H1 (cell line): ENCODE results near the gene FITM2. TPM values are rescaled to one million over a fixed set of nuclear protein-coding genes. Genes with fewer than 3 reads are reported as not detected.

Source experiments
- CTCF ChIA-PET: fragments of 300-600 bp; sonication (Branson Sonifier 250); formaldehyde crosslinking; loops from one replicate; lab custom pipeline; 2021; ENCODE audit not compliant: partially characterized antibody; lab: Charles Lee
- POLR2A ChIA-PET: fragments of 300-600 bp; sonication (Branson Sonifier 250); formaldehyde crosslinking; loops from one replicate; lab custom pipeline; 2021; ENCODE audit warnings: inconsistent platforms; ENCODE audit not compliant: partially characterized antibody; lab: Charles Lee
- DNase-seq, 2 experiments: peaks; one replicate each; pipeline versions ENCODE4 v3.0.0 to v3.0.0-alpha.2; 2010 to 2022; ENCODE audit warnings: low spot score in 2 of 2, low read depth in 1 of 2, mixed read lengths in 1 of 2
- FAIRE-seq: peaks from 2 replicates; lab custom pipeline; 2011; peaks lifted over from hg19 to GRCh38; lab: Jason Lieb, UNC
- H2AFZ ChIP-seq: 2 replicates; pipeline ENCODE4 v1.8.1; 2012; ENCODE audit warnings: low read length, inconsistent platforms
- H2AK5ac ChIP-seq: 2 replicates; pipeline ENCODE4 v1.6.1; 2013; ENCODE audit warnings: low read depth, low read length
- H2BK120ac ChIP-seq: replicated peaks from 2 replicates; pipeline ENCODE3; 2013; ENCODE audit warnings: low read depth, low read length, inconsistent platforms
- H2BK12ac ChIP-seq: 2 replicates; pipeline ENCODE4 v1.6.1; 2013; ENCODE audit warnings: low read depth, low read length
- H2BK15ac ChIP-seq: 2 replicates; pipeline ENCODE4 v1.6.1; 2013; ENCODE audit warnings: low read length
- H2BK20ac ChIP-seq: 2 replicates; pipeline ENCODE4 v1.6.1; 2013; ENCODE audit warnings: low read length
- H2BK5ac ChIP-seq: 2 replicates; pipeline ENCODE4 v1.6.1; 2013; ENCODE audit warnings: low read depth, low read length
- H3K14ac ChIP-seq: 2 replicates; pipeline ENCODE4 v1.6.1; 2013; ENCODE audit warnings: inconsistent platforms; ENCODE audit not compliant: insufficient read length
- H3K18ac ChIP-seq: 2 replicates; pipeline ENCODE4 v1.6.1; 2013; ENCODE audit warnings: low read length; ENCODE audit errors: extremely low read depth
- H3K23ac ChIP-seq: 2 replicates; pipeline ENCODE4 v1.6.1; 2013; ENCODE audit warnings: inconsistent platforms; ENCODE audit not compliant: insufficient read length
- H3K23me2 ChIP-seq: 2 replicates; pipeline ENCODE4 v1.6.1; 2013; ENCODE audit warnings: low read depth, low read length
- H3K27ac ChIP-seq: 2 replicates; pipeline ENCODE4 v1.6.1; 2011; ENCODE audit warnings: low read depth, low read length, inconsistent platforms
- H3K27me3 ChIP-seq, 4 experiments: replicated peaks in 1 of 4; 1 replicate in 1 of 4; 2 replicates in 3 of 4; pipeline versions ENCODE4 v1.6.1 to v1.8.1; 2011 to 2013; ENCODE audit warnings: low read length in 3 of 4, mild to moderate bottlenecking in 3 of 4, inconsistent platforms in 2 of 4, mixed read lengths in 2 of 4, moderate library complexity in 1 of 4; ENCODE audit not compliant: control insufficient read depth in 3 of 4, insufficient read depth in 3 of 4; ENCODE audit errors: extremely low read depth in 1 of 4
- H3K36me3 ChIP-seq, 4 experiments: 2 replicates each; pipeline versions ENCODE4 v1.6.1 to v1.8.1; 2011 to 2013; ENCODE audit warnings: mild to moderate bottlenecking in 4 of 4, low read length in 3 of 4, moderate library complexity in 2 of 4, control low read depth in 1 of 4, inconsistent platforms in 1 of 4; ENCODE audit not compliant: insufficient read depth in 4 of 4, control insufficient read depth in 2 of 4
- H3K4ac ChIP-seq: replicated peaks from 2 replicates; pipeline ENCODE3; 2013; ENCODE audit warnings: low read length, low read depth, mixed read lengths, inconsistent platforms; ENCODE audit not compliant: insufficient read length
- H3K4me1 ChIP-seq, 4 experiments: replicated peaks in 1 of 4; 1 replicate in 1 of 4; 2 replicates in 3 of 4; pipeline versions ENCODE4 v1.6.1 to v1.8.1; 2011 to 2013; ENCODE audit warnings: low read length in 3 of 4, inconsistent platforms in 2 of 4, mixed read lengths in 1 of 4; ENCODE audit not compliant: insufficient read depth in 4 of 4, control insufficient read depth in 3 of 4
- H3K4me2 ChIP-seq, 2 experiments: 2 replicates each; pipeline versions ENCODE4 v1.6.1 to v1.8.1; 2011 to 2013; ENCODE audit warnings: low read depth in 2 of 2, low read length in 2 of 2, control low read depth in 1 of 2, inconsistent platforms in 1 of 2, mild to moderate bottlenecking in 1 of 2; ENCODE audit not compliant: insufficient read depth in 1 of 2
- H3K4me3 ChIP-seq, 4 experiments: fragments of 200-600, 300-600 bp in 1 of 4; sonication (generic), shearing (Covaris generic), sonication (Bioruptor Twin) in 1 of 4; 2 replicates each; pipeline versions ENCODE4 v1.5.1 to v1.8.1; 2011 to 2016; ENCODE audit warnings: low read length in 4 of 4, low read depth in 3 of 4, control low read depth in 2 of 4, inconsistent platforms in 2 of 4, mild to moderate bottlenecking in 2 of 4, mixed read lengths in 1 of 4, moderate library complexity in 1 of 4; ENCODE audit not compliant: insufficient read depth in 2 of 4; ENCODE audit errors: extremely low read depth in 1 of 4
- H3K56ac ChIP-seq: replicated peaks from 2 replicates; pipeline ENCODE3; 2013; ENCODE audit warnings: low read depth, mild to moderate bottlenecking, mixed read lengths, low read length, inconsistent platforms; ENCODE audit not compliant: insufficient read length
- H3K79me1 ChIP-seq: 2 replicates; pipeline ENCODE4 v1.6.1; 2013; ENCODE audit warnings: low read depth, low read length, control low read depth
- H3K79me2 ChIP-seq, 2 experiments: 2 replicates each; pipeline versions ENCODE4 v1.6.1 to v1.8.1; 2012 to 2013; ENCODE audit warnings: low read length in 2 of 2, mild to moderate bottlenecking in 2 of 2, inconsistent platforms in 1 of 2; ENCODE audit not compliant: insufficient read depth in 2 of 2, control insufficient read depth in 1 of 2
- H3K9ac ChIP-seq, 4 experiments: replicated peaks in 1 of 4; 1 replicate in 1 of 4; 2 replicates in 3 of 4; pipeline versions ENCODE4 v1.6.1 to v1.8.1; 2011 to 2013; ENCODE audit warnings: low read depth in 3 of 4, low read length in 3 of 4, control low read depth in 2 of 4, mild to moderate bottlenecking in 2 of 4, moderate library complexity in 2 of 4, inconsistent platforms in 1 of 4; ENCODE audit errors: extremely low read depth in 1 of 4
- H3K9me3 ChIP-seq, 2 experiments: 2 replicates each; pipeline versions ENCODE4 v1.6.1 to v1.8.1; 2012 to 2013; ENCODE audit warnings: mild to moderate bottlenecking in 2 of 2, moderate library complexity in 2 of 2, control low read depth in 1 of 2, inconsistent platforms in 1 of 2, low read depth in 1 of 2, low read length in 1 of 2, mixed read lengths in 1 of 2; ENCODE audit not compliant: insufficient read depth in 2 of 2
- H4K20me1 ChIP-seq, 2 experiments: replicated peaks in 1 of 2; 2 replicates each; pipeline versions ENCODE3 to v1.8.1; 2011 to 2013; ENCODE audit warnings: inconsistent platforms in 2 of 2, low read length in 2 of 2, mild to moderate bottlenecking in 1 of 2; ENCODE audit not compliant: insufficient read depth in 2 of 2, control insufficient read depth in 1 of 2
- H4K5ac ChIP-seq: 2 replicates; pipeline ENCODE4 v1.6.1; 2013; ENCODE audit warnings: low read length, low read depth, mixed read lengths, inconsistent platforms; ENCODE audit not compliant: insufficient read length
- H4K8ac ChIP-seq: 2 replicates; pipeline ENCODE4 v1.8.0; 2013; ENCODE audit warnings: mild to moderate bottlenecking, moderate library complexity, low read length, inconsistent platforms; ENCODE audit not compliant: insufficient read depth; ENCODE audit errors: extremely low read depth
- H4K91ac ChIP-seq: replicated peaks from 2 replicates; pipeline ENCODE3; 2013; ENCODE audit warnings: low read length, mixed read lengths, inconsistent platforms; ENCODE audit not compliant: insufficient read length
- ATF3 ChIP-seq: IDR thresholded peaks from 2 replicates; pipeline ENCODE4 v1.6.1; 2011; ENCODE audit warnings: low read depth, mild to moderate bottlenecking, low read length; ENCODE audit not compliant: insufficient read depth
- BACH1 ChIP-seq: IDR thresholded peaks from 2 replicates; pipeline ENCODE4 v1.6.1; 2012; ENCODE audit warnings: low read length, improper control_type of control experiment
- BCL11A ChIP-seq, 2 experiments: IDR thresholded peaks; one replicate each; pipeline ENCODE4 v1.6.1; 2011; ENCODE audit warnings: low read depth in 2 of 2, low read length in 2 of 2, mild to moderate bottlenecking in 2 of 2
- CEBPB ChIP-seq: IDR thresholded peaks from 2 replicates; pipeline ENCODE4 v1.6.1; 2012; ENCODE audit warnings: low read depth, low read length
- EZH2 ChIP-seq: fragments of 200-600 bp; sonication (generic); IDR thresholded peaks from 2 replicates; pipeline ENCODE4 v1.7.1; 2012; ENCODE audit warnings: low read depth, mild to moderate bottlenecking, moderate library complexity, low read length, inconsistent platforms; ENCODE audit not compliant: severe bottlenecking
- GTF2F1 ChIP-seq: IDR thresholded peaks from 2 replicates; pipeline ENCODE4 v1.6.1; 2012; ENCODE audit warnings: low read depth, low read length, improper control_type of control experiment, borderline replicate concordance
- NANOG ChIP-seq: IDR thresholded peaks from 2 replicates; pipeline ENCODE4 v1.6.1; 2011; ENCODE audit warnings: low read length, low read depth, mild to moderate bottlenecking, inconsistent platforms; ENCODE audit not compliant: insufficient read depth, poor library complexity, severe bottlenecking
- RBBP5 ChIP-seq: IDR thresholded peaks from 2 replicates; pipeline ENCODE4 v1.7.1; 2012; ENCODE audit warnings: low read depth, mild to moderate bottlenecking, inconsistent platforms, low read length, moderate library complexity, borderline replicate concordance
- SP2 ChIP-seq: IDR thresholded peaks from 2 replicates; pipeline ENCODE4 v1.6.1; 2012; ENCODE audit warnings: mild to moderate bottlenecking, low read length, inconsistent platforms
- WGBS, 2 experiments: shearing (Covaris generic) in 1 of 2; methylation state at CpG; one replicate each; pipeline versions ENCODE4 v1.1.6 to v1.1.7; 2013 to 2015; ENCODE audit warnings: low lambda C conversion rate in 2 of 2, mixed read lengths in 2 of 2, inconsistent platforms in 1 of 2, low coverage in 1 of 2, missing lambda C conversion rate in 1 of 2; ENCODE audit not compliant: insufficient replicate concordance in 2 of 2, insufficient coverage in 1 of 2, insufficient read length in 1 of 2; ENCODE audit errors: extremely low coverage in 1 of 2, missing lambda C conversion rate in 1 of 2; 5-methylcytosine and 5-hydroxymethylcytosine counted together
- polyA plus RNA-seq, 7 experiments: library from polyadenylated mRNA; depleted of rRNA in 3 of 7; stranded (reverse) in 5 of 7; unstranded in 2 of 7; fragments of >200 nt in 5 of 7; fragments of 200-250 nt in 2 of 7; gene quantifications; 1 replicate in 5 of 7; 2 replicates in 1 of 7; 4 replicates in 1 of 7; pipeline versions ENCODE4 v1.2.1 to v1.2.3, GENCODE V29; 2011 to 2013; ENCODE audit warnings: missing spikeins in 2 of 7, mixed read lengths in 2 of 7
- total RNA-seq: library from RNA; stranded (reverse); fragmentation: NEBNext Ultra II Directional; extraction: Animal tissue kit (Norgen Biotek cat#: 25700); gene quantifications from 2 replicates; pipeline ENCODE4 v1.2.1, GENCODE V29; 2021

The FITM2 gene
- total and polyA plus RNA-seq, 2 of the 8 experiments (the other 6 are each of a cell fraction or from before 2014, with no cell fraction given), result 1.1 to 2.1 TPM

- Histone ChIP-seq H2AK5ac (no peak overlapping the region), H2BK120ac (no peak overlapping the region), H3K9me3 (peaks cover 3 to 4% of the 10 kb centered on the region in 2 experiments; a peak in 1 of 4 replicates), H2BK15ac (no peak overlapping the region), H3K4me2 (no peak overlapping the region), H3K23me2 (no peaks in the 10 kb centered on the region), H3K36me3 (no peaks in the 10 kb centered on the region), H3K56ac (no peak overlapping the region), H3K79me1 (no peaks in the 10 kb centered on the region), H3K18ac (no peak overlapping the region), H4K91ac (no peak overlapping the region), H3K4ac (no peak overlapping the region), H2BK12ac (no peak overlapping the region), H2BK5ac (no peak overlapping the region), H2BK20ac (no peak overlapping the region), H3K27ac (no peak overlapping the region), H3K4me3 (no peak overlapping the region), H4K5ac (no peak overlapping the region), H3K9ac (no peak overlapping the region), H3K79me2 (no peaks in the 10 kb centered on the region), H3K27me3 (no peaks in the 10 kb centered on the region), H2AFZ (no peak overlapping the region), H3K4me1 (no peaks in the 10 kb centered on the region), H4K8ac (no peak overlapping the region), H3K14ac (no peak overlapping the region), H4K20me1 (no peaks in the 10 kb centered on the region), H3K23ac (no peak overlapping the region)
- ChIA-PET CTCF (interaction anchor here (0.6 to 2.4 kb wide), 6 partner anchors 10 to 111 kb away, joined by 3 to 8 read pairs (median 3); partner anchors contain the start of gene FITM2), POLR2A (no interaction called here)
- DNase-seq (no peak), FAIRE-seq (no peak)
- TF ChIP-seq RBBP5, result no peak
- TF ChIP-seq SP2, result no peak
- no peak for TF ChIP-seq NANOG
- TF ChIP-seq BACH1, result no peak
- no peak for TF ChIP-seq GTF2F1
- TF ChIP-seq EZH2, result no peak
- TF ChIP-seq BCL11A (IDR thresholded peaks at IDR 0.05; ENCODE audit: low read depth in 2 of 2, low read length in 2 of 2), result no peak
- no peak for TF ChIP-seq ATF3
- TF ChIP-seq CEBPB, result no peak
- WGBS, 2 experiments, result 68% methylated on average over 5 of the region's 5 CpGs; no CpG with 5 or more reads in 1 of the 2 experiments
Observed at GRCh38 chr20:44287272-44288097, 23.5 kb downstream of the FITM2 start.
